Spinal cord (tissue), 10 donors: Measurements from ENCODE around the gene TMEM63C. TPM values are rescaled to one million over a fixed set of nuclear protein-coding genes. Genes with fewer than 3 reads are reported as not detected.

Experiments
- DNase-seq, 6 donors: peaks; one replicate each; pipeline versions ENCODE4 v3.0.0 to v3.0.0-alpha.2; 2013 to 2015; ENCODE audit warnings: low spot score in 6 of 6, low read depth in 4 of 6
- H3K27ac ChIP-seq: one replicate; pipeline ENCODE4 v1.5.1; 2013; ENCODE audit warnings: low read depth, low read length, control low read depth
- H3K27me3 ChIP-seq: one replicate; pipeline ENCODE4 v1.6.1; 2013; ENCODE audit warnings: low read length; ENCODE audit not compliant: control insufficient read depth, insufficient read depth
- H3K36me3 ChIP-seq: one replicate; pipeline ENCODE4 v1.6.1; 2013; ENCODE audit warnings: low read length; ENCODE audit not compliant: control insufficient read depth, insufficient read depth
- H3K4me1 ChIP-seq: one replicate; pipeline ENCODE4 v1.6.1; 2013; ENCODE audit warnings: low read length; ENCODE audit not compliant: control insufficient read depth, insufficient read depth
- H3K4me3 ChIP-seq: one replicate; pipeline ENCODE4 v1.5.1; 2013; ENCODE audit warnings: low read depth, low read length, control low read depth
- H3K9me3 ChIP-seq: one replicate; pipeline ENCODE4 v1.6.1; 2013; ENCODE audit warnings: low read length; ENCODE audit not compliant: control insufficient read depth, insufficient read depth
- WGBS: methylation state at CpG from one replicate; pipeline ENCODE4 v1.1.5; 2013; ENCODE audit warnings: missing lambda C conversion rate; ENCODE audit not compliant: insufficient coverage; 5-methylcytosine and 5-hydroxymethylcytosine counted together
- polyA plus RNA-seq, 2 donors: library from polyadenylated mRNA; unstranded; fragments of 120-200 nt; gene quantifications; one replicate each; pipeline ENCODE4 v1.2.1, GENCODE V29; 2013; ENCODE audit not compliant: insufficient read length in 2 of 2
- total RNA-seq, 2 donors: library from RNA; depleted of rRNA in 1 of 2; stranded (reverse); fragments of 120-200 nt in 1 of 2; fragments of >200 nt in 1 of 2; gene quantifications; one replicate each; pipeline versions ENCODE4 v1.2.3 to v1.2.4, GENCODE V29; 2013 to 2014
- donor health status: healthy.

TMEM63C gene
- total and polyA plus RNA-seq, 4 donors: 4.5 to 24.6 (median 17.2) TPM

DNA sequence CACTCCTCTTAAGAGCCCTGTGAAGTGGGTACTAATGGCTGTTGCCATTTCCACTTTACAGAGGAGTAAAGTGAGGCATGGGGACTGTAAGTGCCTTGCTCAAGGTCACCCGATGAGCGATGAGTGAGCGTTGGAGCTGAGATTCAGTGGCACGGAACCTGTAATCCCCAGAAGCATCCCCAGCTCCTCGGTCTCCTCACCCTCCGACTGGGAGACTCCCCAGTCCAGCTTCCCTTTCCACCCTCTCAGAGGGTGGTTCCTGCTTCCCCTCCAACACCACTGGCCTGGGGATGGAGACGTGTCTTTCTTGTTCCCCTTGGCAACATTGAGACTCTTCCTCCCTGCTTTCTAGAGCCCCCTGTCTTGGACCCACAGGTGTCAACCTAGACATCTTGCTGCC lies 32.6 kb downstream of the TMEM63C start:
- Histone ChIP-seq H3K9me3 (no peaks in the 10 kb centered on the region), H3K36me3 (peaks cover 23% of the 10 kb centered on the region), H3K4me3 (no peak overlapping the region), H3K27me3 (no peaks in the 10 kb centered on the region), H3K4me1 (peaks cover 17% of the 10 kb centered on the region), H3K27ac (no peak overlapping the region)
- DNase-seq: no peak
- WGBS: 85% methylated on average over 7 of the region's 7 CpGs

DNA sequence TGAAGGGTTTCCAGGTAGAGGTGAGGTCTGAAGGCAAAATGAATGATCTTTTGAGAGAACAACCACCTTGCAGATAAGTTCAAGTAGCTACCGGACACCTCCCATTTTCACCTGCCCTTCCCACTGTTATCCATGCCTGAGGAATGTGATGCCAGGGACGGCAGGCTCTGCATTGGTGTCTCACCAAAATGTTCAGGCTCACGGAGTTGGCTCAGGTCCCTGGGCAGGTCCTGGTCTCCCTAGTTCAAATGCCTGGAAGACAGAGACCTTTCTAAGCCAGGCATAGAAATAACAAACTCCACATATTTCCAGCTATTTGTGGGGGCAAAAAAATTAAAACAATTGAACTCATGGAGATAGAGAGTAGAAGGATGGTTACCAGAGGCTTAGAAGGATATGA lies 36.0 kb downstream of the TMEM63C start:
- DNase-seq: no peak
- 62% methylated on average over 3 of the region's 3 CpGs for WGBS

DNA sequence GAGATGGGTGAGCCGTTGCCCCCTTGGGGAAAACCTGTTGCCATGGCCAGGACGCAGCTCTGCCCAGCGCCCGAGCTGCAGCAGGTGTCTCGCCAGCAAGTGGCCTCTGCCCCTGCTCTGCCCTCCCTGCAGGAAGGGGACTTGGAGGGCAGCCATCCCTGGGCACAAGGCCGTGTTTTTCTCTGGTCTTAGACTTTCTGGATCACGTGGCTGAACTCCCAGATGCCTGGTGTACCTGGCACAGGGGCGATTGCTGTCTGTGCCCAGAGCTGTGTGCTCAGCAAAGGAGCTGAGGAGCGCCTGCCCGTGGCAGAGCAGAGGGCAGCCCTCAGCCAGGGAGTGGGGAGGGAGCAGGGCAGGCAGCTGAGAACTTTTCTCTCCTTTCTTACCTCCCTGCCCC lies 38.0 kb downstream of the TMEM63C start:
- no peaks in the 10 kb centered on the region for H3K27me3 ChIP-seq
- H3K9me3 ChIP-seq: no peaks in the 10 kb centered on the region
- no peak overlapping the region for H3K4me3 ChIP-seq
- H3K27ac ChIP-seq: no peak overlapping the region
- H3K4me1 ChIP-seq: no peaks in the 10 kb centered on the region
- WGBS: 47% methylated on average over 9 of the region's 10 CpGs
- DNase-seq: no peak
- H3K36me3 ChIP-seq: peaks cover 30% of the 10 kb centered on the region

More for the DNA sequence above, 36.0 kb downstream of the TMEM63C start:
- no peak overlapping the region for H3K27ac ChIP-seq
- H3K9me3 ChIP-seq: no peaks in the 10 kb centered on the region
- H3K4me1 ChIP-seq: peaks cover 12% of the 10 kb centered on the region
- H3K27me3 ChIP-seq: no peaks in the 10 kb centered on the region
- peaks cover 36% of the 10 kb centered on the region for H3K36me3 ChIP-seq
- H3K4me3 ChIP-seq: no peak overlapping the region

DNA sequence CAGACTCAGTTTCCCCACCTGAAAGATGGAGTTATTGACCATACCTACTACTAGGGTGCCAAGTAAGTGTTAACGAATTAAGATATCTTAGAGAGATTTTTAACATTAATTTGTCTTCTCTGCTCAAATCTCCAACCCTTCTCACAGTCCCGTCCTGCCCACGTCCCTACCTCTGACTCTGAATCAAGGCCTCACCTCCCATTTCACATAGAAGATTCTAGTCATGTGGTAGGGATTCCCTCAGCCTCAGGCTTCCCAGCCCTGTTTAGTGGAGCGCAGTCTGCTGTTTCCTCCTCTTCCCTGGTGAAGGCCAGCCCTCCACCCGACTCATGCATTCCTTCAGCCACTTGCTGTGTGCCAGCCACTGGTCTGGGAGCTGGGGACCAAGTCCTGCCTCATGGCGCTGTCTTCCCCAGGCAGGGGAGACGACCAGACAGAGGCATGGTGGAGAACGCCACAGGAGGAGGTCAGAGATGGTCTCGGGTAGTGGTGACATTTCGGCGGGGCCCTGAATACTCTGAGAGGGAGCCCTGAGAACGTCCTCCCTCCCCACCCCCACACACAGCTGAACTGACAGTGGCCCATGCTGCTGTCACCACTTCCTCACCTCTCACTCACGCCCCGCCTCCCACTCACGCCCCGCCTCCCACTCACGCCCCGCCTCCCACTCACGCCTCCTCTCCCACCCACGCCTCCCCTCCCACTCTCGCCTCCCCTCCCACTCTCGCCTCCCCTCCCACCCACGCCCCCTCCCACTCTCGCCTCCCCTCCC lies 38.8 kb downstream of the TMEM63C start:
- Histone ChIP-seq H3K4me1 (no peaks in the 10 kb centered on the region), H3K36me3 (peaks cover 27% of the 10 kb centered on the region), H3K4me3 (no peak overlapping the region), H3K27me3 (no peaks in the 10 kb centered on the region), H3K27ac (no peak overlapping the region), H3K9me3 (no peaks in the 10 kb centered on the region)
- no peak for DNase-seq
- 83% methylated on average over 8 of the region's 24 CpGs for WGBS

DNA sequence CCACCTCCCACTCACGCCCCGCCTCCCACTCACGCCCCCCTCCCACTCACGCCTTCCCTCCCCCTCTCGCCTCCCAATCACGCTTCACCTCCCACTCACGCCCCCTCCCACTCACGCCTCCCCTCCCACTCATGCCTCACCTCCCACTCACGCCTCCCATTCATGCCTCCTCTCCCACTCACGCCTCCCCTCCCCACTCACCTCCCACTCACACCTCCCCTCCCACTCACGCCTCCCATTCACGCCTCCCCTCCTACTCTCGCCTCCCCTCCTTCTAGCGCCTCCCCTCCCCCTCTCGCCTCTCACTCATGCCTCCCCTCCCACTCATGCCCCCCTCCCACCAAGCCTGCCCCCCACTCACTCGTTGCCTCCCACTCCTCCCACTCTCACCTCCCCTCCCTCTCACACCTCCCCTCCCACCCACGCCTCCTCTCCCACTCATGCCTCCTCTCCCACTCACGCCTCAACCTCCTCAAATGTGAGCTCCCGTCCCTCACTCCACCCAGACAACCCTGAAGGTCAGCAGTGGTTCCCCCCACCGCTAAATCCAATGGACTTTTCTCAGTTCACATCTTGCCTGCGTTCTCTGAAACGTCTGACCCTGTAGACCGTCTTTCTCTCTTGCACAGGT lies 39.8 kb downstream of the TMEM63C start:
- H3K36me3 ChIP-seq: peaks cover 32% of the 10 kb centered on the region
- H3K4me3 ChIP-seq: no peak overlapping the region
- H3K9me3 ChIP-seq: no peaks in the 10 kb centered on the region
- H3K27ac ChIP-seq: no peak overlapping the region
- H3K4me1 ChIP-seq: no peaks in the 10 kb centered on the region
- DNase-seq: no peak
- WGBS: 77% methylated on average over 12 of the region's 23 CpGs
- no peaks in the 10 kb centered on the region for H3K27me3 ChIP-seq

DNA sequence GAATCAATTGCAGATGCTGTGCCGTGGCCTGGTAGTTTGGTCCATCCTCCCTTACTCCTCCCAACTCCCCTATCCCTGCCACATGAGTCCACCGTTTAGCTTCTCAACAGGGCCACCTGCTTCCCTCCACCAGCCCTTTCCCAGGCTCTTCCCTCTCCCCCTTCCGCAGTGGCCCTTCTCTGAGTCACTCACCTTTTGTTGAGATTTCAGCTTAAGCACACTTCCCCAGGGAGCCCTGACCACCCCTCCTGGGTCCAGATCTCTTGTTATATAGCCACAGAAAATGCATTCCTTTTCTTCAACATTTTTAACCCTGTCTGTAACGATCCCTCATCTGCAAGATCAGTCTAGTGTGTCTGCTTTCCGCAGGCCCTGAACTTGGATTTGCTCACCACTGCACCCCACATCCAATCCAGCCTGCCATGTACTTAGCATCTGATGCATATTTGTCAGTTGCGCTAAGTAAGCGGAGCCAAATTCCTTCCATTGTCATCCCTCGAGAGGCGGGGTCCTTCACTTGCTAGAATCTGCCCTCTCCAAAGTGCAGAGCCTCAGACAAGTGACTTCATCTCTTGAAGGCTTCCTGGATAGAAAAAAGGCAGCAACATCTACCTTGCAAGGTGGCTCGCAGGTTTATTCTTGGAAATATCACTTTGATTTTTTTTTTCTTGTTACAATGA lies 41.1 kb downstream of the TMEM63C start:
- DNase-seq: no peak
- peaks cover 39% of the 10 kb centered on the region for H3K36me3 ChIP-seq
- no peaks in the 10 kb centered on the region for H3K4me1 ChIP-seq
- WGBS: 38% methylated on average over 9 of the region's 10 CpGs
- no peak overlapping the region for H3K27ac ChIP-seq
- no peaks in the 10 kb centered on the region for H3K27me3 ChIP-seq
- H3K4me3 ChIP-seq: no peak overlapping the region
- H3K9me3 ChIP-seq: no peaks in the 10 kb centered on the region

DNA sequence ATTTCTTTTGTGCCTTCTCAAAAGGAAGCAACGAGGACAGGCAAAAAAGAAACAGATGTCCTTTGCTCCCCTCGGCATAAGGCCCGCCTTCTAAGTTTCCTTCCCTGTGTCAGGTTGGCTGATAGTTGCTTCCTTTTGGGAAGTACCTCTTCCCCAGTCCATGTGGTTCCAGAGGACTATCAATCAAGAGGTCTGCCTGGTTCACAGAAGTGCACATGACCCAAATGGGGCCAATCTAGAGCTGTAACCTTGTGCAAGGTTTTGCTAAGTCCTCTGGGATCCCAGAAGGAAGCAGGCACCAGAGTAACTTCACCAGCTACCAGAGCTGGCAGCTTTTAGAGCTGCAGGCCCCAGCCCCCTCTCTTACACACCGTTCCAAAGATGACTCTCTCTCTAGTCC lies 42.6 kb downstream of the TMEM63C start:
- Histone ChIP-seq H3K9me3 (no peaks in the 10 kb centered on the region), H3K36me3 (peaks cover 40% of the 10 kb centered on the region), H3K4me1 (no peaks in the 10 kb centered on the region), H3K27me3 (no peaks in the 10 kb centered on the region), H3K27ac (no peak overlapping the region), H3K4me3 (no peak overlapping the region)
- DNase-seq: no peak
- WGBS: 74% methylated on average over 4 of the region's 4 CpGs

DNA sequence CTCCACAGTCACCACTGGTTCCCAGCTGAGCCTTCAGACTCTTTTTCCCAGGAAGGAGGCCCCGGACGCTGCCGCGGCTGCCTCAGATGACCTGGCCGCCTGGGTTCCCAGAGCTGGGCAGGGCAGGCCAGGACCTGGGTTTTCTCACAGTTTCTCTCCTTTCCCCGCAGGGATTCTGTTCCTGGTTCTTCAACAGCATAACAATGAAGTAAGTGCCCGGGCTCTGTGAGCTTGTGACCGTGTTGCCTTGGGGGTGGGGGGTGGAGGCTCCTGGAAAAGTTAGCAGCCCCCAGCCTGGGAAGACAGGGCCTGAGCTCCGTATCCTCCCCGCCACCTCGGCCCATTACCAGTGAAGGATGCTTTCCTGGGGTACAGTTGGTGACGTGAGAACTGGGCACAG lies 43.7 kb downstream of the TMEM63C start:
- WGBS: 72% methylated on average over 8 of the region's 12 CpGs
- no peaks in the 10 kb centered on the region for H3K4me1 ChIP-seq
- H3K9me3 ChIP-seq: no peaks in the 10 kb centered on the region
- peaks cover 37% of the 10 kb centered on the region for H3K36me3 ChIP-seq
- H3K27ac ChIP-seq: no peak overlapping the region
- no peaks in the 10 kb centered on the region for H3K27me3 ChIP-seq
- DNase-seq: no peak
- no peak overlapping the region for H3K4me3 ChIP-seq

DNA sequence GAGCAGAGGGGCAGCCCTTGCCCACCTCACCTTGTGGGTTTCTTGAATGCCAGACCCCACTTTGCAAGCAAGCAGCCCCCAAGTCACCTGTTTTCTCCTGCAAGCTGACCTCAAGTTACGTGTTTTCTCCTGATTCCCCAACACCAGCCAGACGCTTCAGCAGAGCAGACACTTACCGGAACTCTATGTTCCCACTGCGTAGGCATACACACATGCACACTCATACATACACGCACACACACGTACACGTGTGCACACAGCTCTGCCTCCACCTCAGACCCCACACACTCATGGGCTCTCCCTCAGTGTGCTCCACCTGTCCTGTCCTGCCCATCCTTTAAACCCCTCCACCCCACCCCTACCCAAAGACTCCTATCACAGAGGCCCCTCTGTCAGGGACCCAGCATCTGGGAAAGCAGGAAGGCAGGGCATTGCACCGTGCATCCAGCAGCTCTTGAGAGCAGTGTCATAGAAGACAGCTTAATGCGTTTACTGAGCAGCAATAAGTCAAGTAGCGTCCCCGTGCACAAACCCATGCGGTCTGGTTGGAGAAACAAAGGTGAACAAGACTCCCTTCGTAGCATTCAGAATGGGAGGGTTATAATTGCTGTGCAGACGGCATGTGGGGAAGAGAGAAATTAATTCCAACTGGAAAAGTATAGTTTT lies 44.4 kb downstream of the TMEM63C start:
- no peak overlapping the region for H3K4me3 ChIP-seq
- H3K36me3 ChIP-seq: peaks cover 37% of the 10 kb centered on the region
- WGBS: 75% methylated on average over 14 of the region's 14 CpGs
- H3K27me3 ChIP-seq: no peaks in the 10 kb centered on the region
- DNase-seq: no peak
- no peaks in the 10 kb centered on the region for H3K4me1 ChIP-seq
- peaks cover 4% of the 10 kb centered on the region for H3K9me3 ChIP-seq
- H3K27ac ChIP-seq: no peak overlapping the region
